Liver (tissue), 3 donors: Measurements from ENCODE around the gene METTL23.

Source experiments
- FOXA1 ChIP-seq: IDR thresholded peaks from 2 replicates; pipeline ENCODE4 v1.6.1; 2016; ENCODE audit warnings: antibody characterized with exemption
- GABPA ChIP-seq, 2 donors: IDR thresholded peaks in 1 of 2; conservative IDR thresholded peaks in 1 of 2; 2 replicates each; pipeline ENCODE4 v1.6.1; 2016; ENCODE audit warnings: antibody characterized with exemption in 2 of 2, mild to moderate bottlenecking in 1 of 2, moderate library complexity in 1 of 2
- TAF1 ChIP-seq: conservative IDR thresholded peaks from 2 replicates; pipeline ENCODE4 v1.6.1; 2016; ENCODE audit warnings: antibody characterized with exemption, mild to moderate bottlenecking
- TF ChIP-seq, protein P1 (sequence below): fragments of 150-350 bp; IDR thresholded peaks from 2 replicates; pipeline ENCODE4 v1.5.1; 2017; ENCODE audit warnings: improper control_type of control experiment, low read depth, low read length; ENCODE audit not compliant: missing input control
- TF ChIP-seq, protein P2 (sequence below): IDR thresholded peaks from 2 replicates; pipeline ENCODE4 v1.6.1; 2016; ENCODE audit warnings: antibody characterized with exemption
- TF ChIP-seq, protein P3 (sequence below): IDR thresholded peaks from 2 replicates; pipeline ENCODE4 v1.6.1; 2016; ENCODE audit warnings: antibody characterized with exemption, mild to moderate bottlenecking
- TF ChIP-seq, protein P4 (sequence below): IDR thresholded peaks from 2 replicates; pipeline ENCODE4 v1.6.1; 2016; ENCODE audit warnings: antibody characterized with exemption
- donor health status: healthy.
- donor health status: healthy.

DNA sequence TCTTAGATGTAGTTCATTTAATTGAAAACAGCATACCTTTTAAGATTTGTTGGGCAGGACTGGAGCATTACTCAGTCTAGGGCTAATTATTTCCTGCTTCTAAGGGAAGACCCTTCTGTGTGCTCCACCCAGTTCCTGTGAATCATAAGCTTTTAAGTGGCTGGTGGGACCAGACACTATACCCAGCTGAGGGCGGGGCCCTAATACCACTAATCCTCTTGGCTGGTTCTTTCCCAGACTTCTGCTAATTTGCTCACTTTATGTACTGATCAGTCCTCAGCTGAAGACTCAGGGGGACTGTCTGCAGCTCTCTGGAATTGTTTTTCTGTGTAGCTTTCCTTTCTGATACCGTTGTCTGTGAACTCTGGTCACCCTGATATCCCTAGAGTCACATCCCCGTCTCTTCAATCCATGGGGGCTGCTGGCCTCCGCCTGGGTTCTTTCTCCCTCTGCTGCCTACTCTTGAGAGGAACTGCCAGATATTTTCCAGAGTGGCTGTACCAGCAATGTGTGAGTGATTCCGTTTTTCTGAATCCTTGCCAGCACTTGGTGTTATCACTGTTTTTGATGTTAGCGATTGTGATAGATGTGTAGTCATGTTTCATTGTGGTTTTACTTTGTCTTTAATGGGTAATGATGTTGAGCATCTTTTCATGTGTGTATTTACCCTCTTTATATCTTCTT lies 46.3 kb downstream of the METTL23 start:
- TF ChIP-seq, protein P1, sequence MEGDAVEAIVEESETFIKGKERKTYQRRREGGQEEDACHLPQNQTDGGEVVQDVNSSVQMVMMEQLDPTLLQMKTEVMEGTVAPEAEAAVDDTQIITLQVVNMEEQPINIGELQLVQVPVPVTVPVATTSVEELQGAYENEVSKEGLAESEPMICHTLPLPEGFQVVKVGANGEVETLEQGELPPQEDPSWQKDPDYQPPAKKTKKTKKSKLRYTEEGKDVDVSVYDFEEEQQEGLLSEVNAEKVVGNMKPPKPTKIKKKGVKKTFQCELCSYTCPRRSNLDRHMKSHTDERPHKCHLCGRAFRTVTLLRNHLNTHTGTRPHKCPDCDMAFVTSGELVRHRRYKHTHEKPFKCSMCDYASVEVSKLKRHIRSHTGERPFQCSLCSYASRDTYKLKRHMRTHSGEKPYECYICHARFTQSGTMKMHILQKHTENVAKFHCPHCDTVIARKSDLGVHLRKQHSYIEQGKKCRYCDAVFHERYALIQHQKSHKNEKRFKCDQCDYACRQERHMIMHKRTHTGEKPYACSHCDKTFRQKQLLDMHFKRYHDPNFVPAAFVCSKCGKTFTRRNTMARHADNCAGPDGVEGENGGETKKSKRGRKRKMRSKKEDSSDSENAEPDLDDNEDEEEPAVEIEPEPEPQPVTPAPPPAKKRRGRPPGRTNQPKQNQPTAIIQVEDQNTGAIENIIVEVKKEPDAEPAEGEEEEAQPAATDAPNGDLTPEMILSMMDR: no peak
- TF ChIP-seq, protein P2, sequence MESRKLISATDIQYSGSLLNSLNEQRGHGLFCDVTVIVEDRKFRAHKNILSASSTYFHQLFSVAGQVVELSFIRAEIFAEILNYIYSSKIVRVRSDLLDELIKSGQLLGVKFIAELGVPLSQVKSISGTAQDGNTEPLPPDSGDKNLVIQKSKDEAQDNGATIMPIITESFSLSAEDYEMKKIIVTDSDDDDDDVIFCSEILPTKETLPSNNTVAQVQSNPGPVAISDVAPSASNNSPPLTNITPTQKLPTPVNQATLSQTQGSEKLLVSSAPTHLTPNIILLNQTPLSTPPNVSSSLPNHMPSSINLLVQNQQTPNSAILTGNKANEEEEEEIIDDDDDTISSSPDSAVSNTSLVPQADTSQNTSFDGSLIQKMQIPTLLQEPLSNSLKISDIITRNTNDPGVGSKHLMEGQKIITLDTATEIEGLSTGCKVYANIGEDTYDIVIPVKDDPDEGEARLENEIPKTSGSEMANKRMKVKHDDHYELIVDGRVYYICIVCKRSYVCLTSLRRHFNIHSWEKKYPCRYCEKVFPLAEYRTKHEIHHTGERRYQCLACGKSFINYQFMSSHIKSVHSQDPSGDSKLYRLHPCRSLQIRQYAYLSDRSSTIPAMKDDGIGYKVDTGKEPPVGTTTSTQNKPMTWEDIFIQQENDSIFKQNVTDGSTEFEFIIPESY: no peak
- TF ChIP-seq, protein P3, sequence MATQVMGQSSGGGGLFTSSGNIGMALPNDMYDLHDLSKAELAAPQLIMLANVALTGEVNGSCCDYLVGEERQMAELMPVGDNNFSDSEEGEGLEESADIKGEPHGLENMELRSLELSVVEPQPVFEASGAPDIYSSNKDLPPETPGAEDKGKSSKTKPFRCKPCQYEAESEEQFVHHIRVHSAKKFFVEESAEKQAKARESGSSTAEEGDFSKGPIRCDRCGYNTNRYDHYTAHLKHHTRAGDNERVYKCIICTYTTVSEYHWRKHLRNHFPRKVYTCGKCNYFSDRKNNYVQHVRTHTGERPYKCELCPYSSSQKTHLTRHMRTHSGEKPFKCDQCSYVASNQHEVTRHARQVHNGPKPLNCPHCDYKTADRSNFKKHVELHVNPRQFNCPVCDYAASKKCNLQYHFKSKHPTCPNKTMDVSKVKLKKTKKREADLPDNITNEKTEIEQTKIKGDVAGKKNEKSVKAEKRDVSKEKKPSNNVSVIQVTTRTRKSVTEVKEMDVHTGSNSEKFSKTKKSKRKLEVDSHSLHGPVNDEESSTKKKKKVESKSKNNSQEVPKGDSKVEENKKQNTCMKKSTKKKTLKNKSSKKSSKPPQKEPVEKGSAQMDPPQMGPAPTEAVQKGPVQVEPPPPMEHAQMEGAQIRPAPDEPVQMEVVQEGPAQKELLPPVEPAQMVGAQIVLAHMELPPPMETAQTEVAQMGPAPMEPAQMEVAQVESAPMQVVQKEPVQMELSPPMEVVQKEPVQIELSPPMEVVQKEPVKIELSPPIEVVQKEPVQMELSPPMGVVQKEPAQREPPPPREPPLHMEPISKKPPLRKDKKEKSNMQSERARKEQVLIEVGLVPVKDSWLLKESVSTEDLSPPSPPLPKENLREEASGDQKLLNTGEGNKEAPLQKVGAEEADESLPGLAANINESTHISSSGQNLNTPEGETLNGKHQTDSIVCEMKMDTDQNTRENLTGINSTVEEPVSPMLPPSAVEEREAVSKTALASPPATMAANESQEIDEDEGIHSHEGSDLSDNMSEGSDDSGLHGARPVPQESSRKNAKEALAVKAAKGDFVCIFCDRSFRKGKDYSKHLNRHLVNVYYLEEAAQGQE: no peak
- TF ChIP-seq GABPA (IDR thresholded peaks at IDR 0.05 in 1 of 2, conservative IDR thresholded peaks at IDR 0.05 in 1 of 2) (no peak), FOXA1 (no peak), TAF1 (no peak)
- TF ChIP-seq, protein P4, sequence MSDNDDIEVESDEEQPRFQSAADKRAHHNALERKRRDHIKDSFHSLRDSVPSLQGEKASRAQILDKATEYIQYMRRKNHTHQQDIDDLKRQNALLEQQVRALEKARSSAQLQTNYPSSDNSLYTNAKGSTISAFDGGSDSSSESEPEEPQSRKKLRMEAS: no peak
